OCI-LY1 (cell line): ENCODE data around the gene GCK.

ENCODE experiments used
- CTCF ChIP-seq: fragments of 200-600 bp; sonication (generic), shearing (Covaris generic); IDR thresholded peaks from 2 replicates; pipeline ENCODE4 v1.5.1; 2017; ENCODE audit warnings: mild to moderate bottlenecking, antibody characterized with exemption, low read length, moderate library complexity, mixed read lengths
- EZH2 ChIP-seq: fragments of 200-600 bp; sonication (generic), shearing (Covaris generic); IDR thresholded peaks from 2 replicates; pipeline ENCODE4 v1.8.0; 2017; ENCODE audit warnings: borderline replicate concordance, mixed run types, mild to moderate bottlenecking, antibody characterized with exemption, low read length, moderate library complexity, mixed read lengths

GRCh38 chr7:44103566-44103922, 85.7 kb downstream of the GCK start:
- TF ChIP-seq CTCF (no peak), EZH2 (no peak)
